HG03196 (cell line): ENCODE data around the gene PTPRN2.
"Not testable (repeated sequence)": the region's sequence is repeated elsewhere in the genome, so short reads cannot be mapped to it uniquely, and the experiment has no call there.

ENCODE experiments used
- ATAC-seq: cut with Tn5 transposase; IDR thresholded peaks from one replicate; pipeline ENCODE4 v1.9.1; 2021; ENCODE audit not compliant: unreplicated experiment

The PTPRN2 gene

GRCh38 chr7:157497367-157497743 lies 1090.3 kb downstream of the PTPRN2 start:
- no peak for ATAC-seq

- ATAC-seq = no peak
Observed at GRCh38 chr7:157496416-157497275, 1091.0 kb downstream of the PTPRN2 start.

GRCh38 chr7:157495594-157495993 lies 1092.0 kb downstream of the PTPRN2 start:
- no peak for ATAC-seq

GRCh38 chr7:157495177-157495553 lies 1092.5 kb downstream of the PTPRN2 start:
- ATAC-seq = no peak

- ATAC-seq = no peak
Observed at GRCh38 chr7:157494506-157495176, 1093.0 kb downstream of the PTPRN2 start.

GRCh38 chr7:157493776-157494175 lies 1093.8 kb downstream of the PTPRN2 start:
- no peak for ATAC-seq

- ATAC-seq = no peak
Observed at GRCh38 chr7:157493017-157493416, 1094.6 kb downstream of the PTPRN2 start.

- ATAC-seq = no peak
Observed at GRCh38 chr7:157490465-157490912, 1097.1 kb downstream of the PTPRN2 start.

- not testable (repeated sequence) for ATAC-seq
Observed at GRCh38 chr7:157489870-157490269, 1097.8 kb downstream of the PTPRN2 start.
